GM12878 (cell line): Measurements from ENCODE around the gene BCL2. TPM values are rescaled to one million over a fixed set of nuclear protein-coding genes. Genes with fewer than 3 reads are reported as not detected.

ENCODE experiments used
- ATAC-seq: fragments of 200-7000 bp; cut with Tn5 transposase; 3 replicates; pipeline ENCODE4 v1.9.1; 2020; ENCODE audit warnings: mild to moderate bottlenecking, moderate library complexity
- BruUV-seq: library from RNA; stranded (reverse); fragments of 400-500 nt; replicated peaks from 2 replicates; lab custom pipeline; 2021; lab: Mats Ljungman, UMichigan
- CTCF ChIA-PET: fragments of 300-600 bp; sonication (Branson Sonifier 250); formaldehyde crosslinking; extraction: SDS; loops from one replicate; lab custom pipeline; 2021; ENCODE audit warnings: inconsistent platforms; lab: Yijun Ruan, JAX
- POLR2A ChIA-PET: fragments of 350-600 bp; formaldehyde crosslinking; extraction: SDS; loops from one replicate; lab custom pipeline; 2021; ENCODE audit warnings: inconsistent platforms; lab: Charles Lee
- RAD21 ChIA-PET: fragments of 300-600 bp; sonication (Branson Sonifier 250); formaldehyde crosslinking; loops from one replicate; lab custom pipeline; 2023; ENCODE audit warnings: antibody characterized with exemption; ENCODE audit not compliant: unreplicated experiment; lab: Charles Lee
- SMC1A ChIA-PET: fragments of 300-600 bp; sonication (Branson Sonifier 250); formaldehyde crosslinking; loops from one replicate; lab custom pipeline; 2023; ENCODE audit not compliant: unreplicated experiment, uncharacterized antibody; lab: Charles Lee
- DNase-seq: peaks from one replicate; pipeline ENCODE4 v3.0.0-alpha.2; 2011; ENCODE audit warnings: low read depth, low spot score
- FAIRE-seq: peaks from 3 replicates; lab custom pipeline; 2011; peaks lifted over from hg19 to GRCh38; lab: Jason Lieb, UNC
- H2AFZ ChIP-seq: 2 replicates; pipeline ENCODE4 v1.6.0; 2011; ENCODE audit warnings: low read depth, low read length, control low read depth; ENCODE audit not compliant: control insufficient read depth
- H3K27ac ChIP-seq: 2 replicates; pipeline ENCODE4 v1.5.1; 2011; ENCODE audit warnings: control low read depth; ENCODE audit not compliant: control insufficient read depth, insufficient read depth
- H3K27me3 ChIP-seq, 2 experiments: replicated peaks in 1 of 2; 2 replicates each; pipeline versions ENCODE4 v1.6.0 to v1.6.1; 2011; ENCODE audit warnings: low read length in 1 of 2; ENCODE audit not compliant: control insufficient read depth in 2 of 2, insufficient read depth in 2 of 2
- H3K36me3 ChIP-seq, 2 experiments: 2 replicates each; pipeline ENCODE4 v1.5.1; 2011; ENCODE audit warnings: low read length in 1 of 2; ENCODE audit not compliant: control insufficient read depth in 2 of 2, insufficient read depth in 2 of 2
- H3K4me1 ChIP-seq: 2 replicates; pipeline ENCODE4 v1.6.1; 2011; ENCODE audit warnings: mild to moderate bottlenecking, low read length, moderate library complexity, mixed read lengths; ENCODE audit not compliant: control insufficient read depth, insufficient read depth
- H3K4me2 ChIP-seq: 2 replicates; pipeline ENCODE4 v1.6.0; 2011; ENCODE audit warnings: control low read depth; ENCODE audit not compliant: control insufficient read depth, insufficient read depth
- H3K4me3 ChIP-seq: fragments of 200-600 bp; sonication (generic); 2 replicates; pipeline ENCODE4 v1.5.1; 2016
- H3K79me2 ChIP-seq: 2 replicates; pipeline ENCODE4 v1.6.0; 2011; ENCODE audit warnings: low read length; ENCODE audit not compliant: control insufficient read depth, insufficient read depth
- H3K9ac ChIP-seq: 2 replicates; pipeline ENCODE4 v1.8.0; 2011; ENCODE audit warnings: low read length, control low read depth, mixed read lengths; ENCODE audit not compliant: control insufficient read depth, insufficient read depth
- H3K9me3 ChIP-seq: replicated peaks from 3 replicates; pipeline ENCODE4 v1.5.1; 2011; ENCODE audit warnings: mild to moderate bottlenecking, low read length; ENCODE audit not compliant: control insufficient read depth, insufficient read depth
- H4K20me1 ChIP-seq: 2 replicates; pipeline ENCODE4 v1.6.0; 2011; ENCODE audit not compliant: control insufficient read depth, insufficient read depth
- CREM ChIP-seq: IDR thresholded peaks from 2 replicates; pipeline ENCODE4 v1.6.1; 2014; ENCODE audit warnings: antibody characterized with exemption, low read depth
- E2F4 ChIP-seq: IDR thresholded peaks from 2 replicates; pipeline ENCODE4 v1.6.1; 2012; ENCODE audit warnings: low read depth, low read length, improper control_type of control experiment
- MXI1 ChIP-seq: fragments of 150-350 bp; IDR thresholded peaks from 2 replicates; pipeline ENCODE4 v1.6.1; 2011; ENCODE audit warnings: low read depth, mild to moderate bottlenecking, inconsistent platforms, low read length, improper control_type of control experiment
- RB1 ChIP-seq: fragments of 450-650 bp; formaldehyde crosslinking; IDR thresholded peaks from 2 replicates; pipeline ENCODE4 v1.6.1; 2017; ENCODE audit warnings: mild to moderate bottlenecking, borderline replicate concordance
- WGBS: methylation state at CpG from one replicate; pipeline ENCODE4 v1.1.6; 2016; ENCODE audit warnings: low lambda C conversion rate; ENCODE audit not compliant: insufficient replicate concordance, insufficient coverage; ENCODE audit errors: missing lambda C conversion rate; 5-methylcytosine and 5-hydroxymethylcytosine counted together
- in situ Hi-C: fragments of 300-500 bp; cut with MboI; formaldehyde crosslinking; loops from 9 replicates; pipeline ENCODE4 v1.14.3; 2018; ENCODE audit warnings: mixed read lengths
- intact Hi-C: fragments of 100-400 bp; cut with micrococcal nuclease; formaldehyde crosslinking; loops from one replicate; pipeline ENCODE4 v1.14.2; 2022; ENCODE audit not compliant: unreplicated experiment
- polyA plus RNA-seq, 11 experiments: library from polyadenylated mRNA; depleted of rRNA in 4 of 11; unstranded in 6 of 11; stranded (reverse) in 5 of 11; fragments of >200 nt; fragmentation: Nextera tagmentation in 4 of 11; fragmentation: Illumina TruSeq in 1 of 11; extraction: Ambion mirVana in 4 of 11; extraction: Trizol in 1 of 11; gene quantifications; 1 replicate in 1 of 11; 2 replicates in 10 of 11; pipeline versions ENCODE4 v1.2.1 to v1.2.3, GENCODE V29; 2011 to 2016; ENCODE audit warnings: inconsistent platforms in 2 of 11, missing spikeins in 2 of 11, low read depth in 1 of 11
- total RNA-seq, 4 experiments: library from RNA; depleted of rRNA in 3 of 4; stranded (reverse); fragments of >200 nt in 3 of 4; fragmentation: Illumina TruSeq in 1 of 4; extraction: Trizol in 1 of 4; gene quantifications; 2 replicates each; pipeline versions ENCODE4 v1.2.1 to v1.2.3, GENCODE V29; 2013 to 2021

The BCL2 gene
- total and polyA plus RNA-seq, 10 of the 15 experiments (the other 5 are each of a cell fraction or from before 2014, with no cell fraction given), result 4.1 to 47.8 (median 19.3) TPM

GRCh38 chr18:63290821-63291200 lies 28.8 kb downstream of the BCL2 start:
- DNase-seq, result no peak
- Histone ChIP-seq H3K9me3 (no peaks in the 10 kb centered on the region), H3K4me1 (peaks cover 42% of the 10 kb centered on the region), H2AFZ (no peak overlapping the region), H3K9ac (no peak overlapping the region), H3K36me3 (peaks cover 4 to 15% of the 10 kb centered on the region in 2 experiments), H3K79me2 (peaks cover 91% of the 10 kb centered on the region)
- in situ Hi-C loops, result no loop called here
- 91% methylated on average over 7 of the region's 7 CpGs for WGBS
- CTCF ChIA-PET, result interaction anchor here (1.0 to 3.3 kb wide), 3 partner anchors 9 to 27 kb away, joined by 3 to 26 read pairs (median 5); no protein-coding TSS in a partner anchor
- RAD21 ChIA-PET, result interaction anchor here (1.0 kb wide), 1 partner anchor 133 kb away, joined by 3 read pairs; no protein-coding TSS in a partner anchor
- no peak for FAIRE-seq
- BruUV-seq, result no TSS peak
- no peak for ATAC-seq
- SMC1A ChIA-PET, result interaction anchor here (0.8 to 1.4 kb wide), 5 partner anchors 9 to 110 kb away, joined by 3 to 6 read pairs (median 4); no protein-coding TSS in a partner anchor
- no peak for TF ChIP-seq CREM
- TF ChIP-seq MXI1, result no peak
- TF ChIP-seq, all 136 proteins: peak for 0
- no peak overlapping the region for H3K4me2 ChIP-seq
- H3K27ac ChIP-seq, result no peak overlapping the region
- no peaks in the 10 kb centered on the region for H3K27me3 ChIP-seq
- no peaks in the 10 kb centered on the region for H4K20me1 ChIP-seq
- intact Hi-C loops, result no loop called here
- no peak overlapping the region for H3K4me3 ChIP-seq
- POLR2A ChIA-PET, result interaction anchor here (1.1 kb wide), 1 partner anchor 20 kb away, joined by 4 read pairs; no protein-coding TSS in a partner anchor

GRCh38 chr18:63290166-63290820 lies 29.3 kb downstream of the BCL2 start:
- Histone ChIP-seq H2AFZ (no peak overlapping the region), H3K4me1 (peaks cover 47% of the 10 kb centered on the region), H3K79me2 (peaks cover 91% of the 10 kb centered on the region), H3K4me3 (no peak overlapping the region), H3K4me2 (no peak overlapping the region), H3K9ac (no peak overlapping the region), H3K9me3 (no peaks in the 10 kb centered on the region), H3K27me3 (no peaks in the 10 kb centered on the region), H4K20me1 (no peaks in the 10 kb centered on the region), H3K36me3 (peaks cover 4 to 15% of the 10 kb centered on the region in 2 experiments), H3K27ac (no peak overlapping the region)
- WGBS, result 88% methylated on average over 6 of the region's 6 CpGs
- TF ChIP-seq E2F4 (no peak), RB1 (no peak)
- intact Hi-C loops (no loop called here), in situ Hi-C loops (no loop called here)
- DNase-seq (no peak), ATAC-seq (no peak), FAIRE-seq (no peak)
- CTCF ChIA-PET, result interaction anchor here (1.0 to 3.3 kb wide), 3 partner anchors 10 to 28 kb away, joined by 3 to 26 read pairs (median 5); no protein-coding TSS in a partner anchor
- no TSS peak for BruUV-seq
- SMC1A ChIA-PET, result interaction anchor here (0.7 to 1.9 kb wide), 5 partner anchors 11 to 128 kb away, joined by 3 to 6 read pairs (median 4); no protein-coding TSS in a partner anchor
- RAD21 ChIA-PET, result interaction anchor here (1.0 kb wide), 1 partner anchor 132 kb away, joined by 3 read pairs; no protein-coding TSS in a partner anchor
- POLR2A ChIA-PET, result interaction anchor here (0.6 to 1.1 kb wide), 2 partner anchors 21 to 52 kb away, joined by 3 to 4 read pairs; no protein-coding TSS in a partner anchor
